Measurements from ENCODE around the gene SHB.

DNA sequence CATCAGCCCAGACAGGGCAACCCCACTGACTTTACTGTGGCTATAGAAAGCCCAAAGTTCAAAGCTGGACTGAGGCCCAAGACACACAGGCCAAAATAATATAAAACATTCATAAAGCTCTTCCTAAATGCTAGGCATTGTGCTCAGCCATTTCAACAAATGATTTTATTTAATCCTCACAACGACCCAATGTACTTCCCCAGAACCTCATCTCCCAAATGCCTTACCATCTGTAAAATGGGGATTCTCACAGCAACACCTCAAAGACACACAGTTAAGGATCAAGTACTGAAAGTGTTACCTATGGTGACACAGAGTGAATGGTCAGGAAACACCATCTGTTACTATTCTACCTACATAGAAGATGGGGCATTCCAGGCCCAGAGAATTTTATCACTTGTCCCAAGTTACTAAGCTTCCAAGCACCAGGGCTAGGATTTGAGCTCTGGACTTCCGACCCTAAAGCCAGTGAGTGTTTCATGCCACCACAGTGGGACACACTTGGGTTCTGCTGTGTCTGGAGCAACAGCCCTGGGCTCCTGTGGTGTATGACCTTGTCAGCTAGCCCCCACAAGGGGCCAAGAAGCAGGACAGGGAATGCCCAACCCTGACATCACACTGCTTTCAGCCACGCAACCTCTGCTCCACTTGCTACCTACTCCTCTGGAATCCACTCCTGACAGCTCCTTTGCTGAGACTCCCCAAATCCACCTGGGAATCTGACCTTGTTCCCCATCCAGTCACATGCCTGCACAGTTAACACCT is 15.1 kb downstream of the SHB start:
- TF ChIP-seq TARDBP (IDR thresholded peaks at IDR 0.05) (no peak), ZNF384 (IDR thresholded peaks at IDR 0.05) (no peak), FOXM1 (IDR thresholded peaks at IDR 0.05; ENCODE audit: borderline replicate concordance) (no peak), CTBP1 (IDR thresholded peaks at IDR 0.05; ENCODE audit: borderline replicate concordance) (no peak), SUZ12 (IDR thresholded peaks at IDR 0.05) (no peak), BHLHE40 (IDR thresholded peaks at IDR 0.05; ENCODE audit: borderline replicate concordance) (no peak), L3MBTL2 (conservative IDR thresholded peaks at IDR 0.05) (no peak), FOXK2 (IDR thresholded peaks at IDR 0.05) (no peak), FOXA1 (IDR thresholded peaks at IDR 0.05) (no peak), LEF1 (IDR thresholded peaks at IDR 0.05; ENCODE audit: borderline replicate concordance) (no peak), SP1 (IDR thresholded peaks at IDR 0.05) (no peak)
